GM21529 (cell line): Measurements from ENCODE around the gene SLC2A4.

ENCODE experiments used
- ATAC-seq: cut with Tn5 transposase; IDR thresholded peaks from one replicate; pipeline ENCODE4 v1.9.1; 2021; ENCODE audit not compliant: unreplicated experiment

Gene SLC2A4

DNA sequence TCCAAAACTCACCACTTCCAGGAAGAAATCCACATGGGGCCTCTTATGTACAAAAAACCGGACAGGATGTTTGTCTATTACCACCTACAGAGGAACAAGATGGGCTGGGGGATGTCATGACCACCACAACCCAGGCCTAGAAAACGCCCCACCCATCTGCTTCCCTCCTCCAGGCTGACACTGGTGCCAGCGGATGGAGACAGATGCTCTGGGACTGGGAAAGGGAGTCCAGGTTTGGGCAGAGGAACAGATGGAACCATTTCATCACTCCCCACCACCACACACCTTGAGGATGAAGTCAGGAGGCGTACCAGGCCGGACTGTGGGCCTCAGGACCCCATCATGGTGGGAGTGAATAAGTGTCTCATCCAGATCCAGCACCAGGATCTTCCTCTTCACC is 34.7 kb upstream of the SLC2A4 start:
- ATAC-seq: no peak

DNA sequence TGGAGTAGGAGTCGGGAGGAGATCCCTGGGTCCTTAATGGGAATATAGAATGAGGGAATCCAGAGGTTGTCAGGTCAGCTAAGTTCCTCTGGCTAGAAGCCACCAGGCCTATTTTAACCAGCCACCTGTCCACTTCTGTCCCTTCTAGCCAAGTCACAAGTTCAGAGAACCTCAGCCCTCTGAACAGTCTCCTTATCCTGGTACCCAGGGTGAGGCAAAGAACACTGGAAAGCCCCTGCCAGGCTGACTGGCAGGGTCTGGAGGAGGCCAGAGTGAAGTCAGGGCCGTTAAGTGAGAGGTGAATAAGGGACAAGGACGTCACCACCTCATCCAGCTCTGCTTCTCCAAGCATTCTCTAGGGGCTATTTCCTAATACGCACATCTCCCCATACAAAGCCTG is 32.7 kb upstream of the SLC2A4 start:
- ATAC-seq: no peak

DNA sequence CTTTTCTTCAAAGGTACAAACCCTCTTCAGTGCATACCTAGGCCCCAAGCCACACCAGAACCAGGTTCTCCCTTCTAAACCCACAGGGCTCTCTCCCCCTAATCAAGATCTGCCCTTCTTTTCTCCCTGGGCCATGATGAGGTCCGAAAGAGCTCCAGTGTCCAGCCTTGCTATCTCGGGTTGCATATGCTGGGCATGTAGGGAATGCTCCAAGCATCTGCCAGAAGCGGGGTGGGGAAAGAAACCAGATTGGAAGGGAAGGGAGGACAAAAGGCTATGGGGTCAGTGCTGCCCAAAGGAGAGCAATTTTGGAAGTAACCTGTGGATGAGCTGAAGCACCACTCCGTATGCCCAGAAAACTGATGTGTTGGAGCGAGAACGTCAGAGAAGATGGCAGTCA is 32.3 kb upstream of the SLC2A4 start:
- ATAC-seq: no peak

DNA sequence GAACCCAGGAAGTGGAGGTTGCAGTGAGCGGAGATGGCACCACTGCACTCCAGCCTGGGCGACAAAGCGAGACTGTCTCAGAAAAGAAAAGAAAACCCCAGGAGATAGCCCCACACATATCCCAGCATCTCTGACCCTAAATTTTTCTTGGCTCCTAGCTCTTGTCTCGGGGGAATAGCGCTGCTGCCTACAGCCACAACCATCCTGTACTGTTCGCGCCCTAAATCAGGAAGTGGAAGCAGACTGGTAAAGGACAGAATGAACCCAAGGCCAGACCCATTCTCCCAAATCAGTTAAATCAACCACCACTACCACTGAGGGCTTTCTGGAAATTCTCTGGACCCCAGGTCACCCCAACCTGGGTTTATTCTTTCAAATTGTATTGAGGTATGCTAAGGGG is 31.7 kb upstream of the SLC2A4 start:
- ATAC-seq: no peak

- ATAC-seq: no peak
These were observed 30.6 kb upstream of the SLC2A4 start for GRCh38 chr17:7250695-7251627.

GRCh38 chr17:7251661-7252175 is 29.8 kb upstream of the SLC2A4 start, which contains the start of gene CTDNEP1:
Gene CTDNEP1, minus strand, starts transcription at chr17:7251734. Its CDS starts 438 bp downstream, at chr17:7251296.
- peak; percentile 84 for ATAC-seq

DNA sequence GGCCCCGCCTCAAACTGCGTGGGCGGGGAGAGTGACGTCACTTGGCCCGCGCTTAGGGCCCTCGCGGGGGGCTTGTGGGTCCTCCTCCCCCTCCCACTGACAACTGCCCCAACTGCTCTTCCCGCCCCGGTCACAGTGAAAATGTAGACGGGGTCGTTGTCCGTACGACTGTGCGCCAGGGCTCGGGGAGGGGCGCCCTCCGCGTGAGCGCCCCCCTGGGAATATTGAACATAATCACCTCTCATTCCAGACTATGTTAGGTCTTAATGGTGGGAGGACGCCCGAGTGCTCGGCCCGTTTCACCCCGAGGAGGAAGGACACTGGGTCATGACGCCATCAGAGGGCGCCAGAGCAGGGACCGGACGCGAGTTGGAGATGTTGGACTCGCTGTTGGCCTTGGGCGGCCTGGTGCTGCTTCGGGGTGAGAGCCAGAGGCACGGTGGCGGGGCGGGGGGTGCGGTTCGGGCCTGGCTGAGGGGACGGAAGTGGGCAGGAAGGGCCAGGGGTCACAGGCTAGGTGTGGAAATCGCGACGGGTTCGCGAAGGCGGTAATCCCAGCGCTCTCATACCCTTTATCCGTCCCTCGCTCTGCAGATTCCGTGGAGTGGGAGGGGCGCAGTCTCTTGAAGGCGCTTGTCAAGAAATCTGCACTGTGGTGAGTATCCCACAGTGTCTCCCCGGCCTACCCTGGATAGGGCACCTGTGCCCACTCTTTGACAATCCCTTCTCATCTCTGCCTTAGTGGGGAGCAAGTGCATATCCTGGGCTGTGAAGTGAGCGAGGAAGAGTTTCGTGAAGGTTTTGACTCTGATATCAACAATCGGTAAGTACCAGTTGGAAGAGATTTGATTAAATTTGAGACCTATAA is 29.1 kb upstream of the SLC2A4 start, which contains the start of gene ELP5:
TSS of gene ELP5 (plus strand) at position 40 of the 868 bp plus-strand sequence. CDS start at position 376, 336 bp downstream.
- ATAC-seq: peak; percentile 50

GRCh38 chr17:7253082-7253481 is 28.4 kb upstream of the SLC2A4 start:
- ATAC-seq: no peak

- ATAC-seq: no peak
These were observed 27.0 kb upstream of the SLC2A4 start for GRCh38 chr17:7254511-7254910.

GRCh38 chr17:7256766-7257456 is 24.6 kb upstream of the SLC2A4 start:
- no peak for ATAC-seq

DNA sequence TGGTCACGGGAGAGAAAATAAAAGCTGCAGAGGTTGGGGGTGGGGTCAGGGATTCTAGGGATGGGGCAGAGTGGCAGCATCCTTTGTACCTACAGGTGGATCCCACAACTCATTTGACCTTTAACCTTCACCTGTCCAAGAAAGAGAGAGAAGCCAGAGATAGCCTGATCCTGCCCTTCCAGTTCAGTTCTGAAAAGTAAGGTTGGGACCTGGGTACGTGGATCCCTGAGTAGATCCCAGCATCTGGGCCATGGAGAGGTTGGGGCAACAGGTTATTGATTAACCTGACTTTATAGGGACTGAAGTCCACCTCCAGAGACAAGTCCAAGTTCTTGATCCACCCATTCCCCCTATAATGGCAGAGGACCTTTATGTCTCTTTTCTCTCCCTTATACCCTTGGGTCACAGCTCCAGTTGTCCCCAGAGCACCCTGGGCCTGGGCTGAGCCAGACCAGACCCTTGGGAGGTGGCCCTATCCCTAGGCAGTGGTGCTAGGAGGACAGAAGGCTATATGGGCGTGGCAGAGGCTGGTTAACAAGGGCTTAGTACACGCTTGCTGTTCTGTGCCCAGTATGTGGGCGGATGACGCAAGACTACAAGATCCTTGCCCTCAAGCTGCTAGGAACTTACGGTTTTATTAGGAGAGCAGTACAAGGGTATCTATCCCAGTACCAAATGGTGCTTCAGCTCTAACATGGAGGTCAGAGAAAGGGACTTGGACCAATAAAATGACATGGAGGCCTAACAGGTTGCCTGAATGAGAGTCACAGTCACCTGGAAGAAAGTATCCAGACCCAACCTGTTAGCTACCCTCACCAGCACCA is 22.6 kb upstream of the SLC2A4 start:
- ATAC-seq: no peak

DNA sequence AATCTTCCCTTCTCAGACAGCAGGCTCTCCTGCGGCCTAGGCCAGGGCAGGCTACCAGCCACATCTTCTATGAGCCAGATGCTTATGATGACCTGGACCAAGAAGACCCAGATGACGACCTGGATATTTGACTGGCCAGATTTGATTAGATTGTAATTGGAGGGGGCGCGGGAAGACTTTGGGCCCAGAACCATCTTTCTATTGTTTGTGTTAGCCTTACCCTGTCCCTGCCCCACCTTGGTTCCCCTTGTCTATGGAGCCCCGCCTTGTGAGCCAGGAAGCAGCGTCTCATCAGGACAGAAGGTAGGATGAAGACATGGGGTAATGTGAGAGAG is 22.0 kb upstream of the SLC2A4 start:
- ATAC-seq: no peak

- ATAC-seq: no peak
These were observed 21.4 kb upstream of the SLC2A4 start for GRCh38 chr17:7260151-7260550.

- ATAC-seq: no peak
These were observed 20.7 kb upstream of the SLC2A4 start for GRCh38 chr17:7260651-7261378.

- ATAC-seq: no peak
These were observed 19.9 kb upstream of the SLC2A4 start for GRCh38 chr17:7261379-7262191.

- no peak for ATAC-seq
These were observed 19.2 kb upstream of the SLC2A4 start, which contains the start of gene CLDN7 for GRCh38 chr17:7262192-7262934. Gene CLDN7, minus strand, starts transcription at chr17:7262478. Its CDS starts 435 bp downstream, at chr17:7262043.

- ATAC-seq: no peak
These were observed 18.4 kb upstream of the SLC2A4 start for GRCh38 chr17:7262935-7263800.
